ENCODE measurements around the gene PRKAR1B. TPM values are rescaled to one million over a fixed set of nuclear protein-coding genes. Genes with fewer than 3 reads are reported as not detected.

Gene PRKAR1B
- total and polyA plus RNA-seq, 8 donors, result 4.5 to 45.8 (median 11.1) TPM

GRCh38 chr7:591856-592628 lies 135.0 kb downstream of the PRKAR1B start:
- Histone ChIP-seq H3K27me3 (no peaks in the 10 kb centered on the region), H3K4me3 (no peak overlapping the region), H3K4me1 (peaks cover 0 to 28% (median 8%) of the 10 kb centered on the region in 4 donors), H3K9me3 (peaks cover 0 to 5% (median 3%) of the 10 kb centered on the region in 4 donors), H3K27ac (no peak overlapping the region), H3K36me3 (peaks cover 0 to 15% (median 5%) of the 10 kb centered on the region in 4 donors)
- TF ChIP-seq POLR2AphosphoS5 (IDR thresholded peaks at IDR 0.05) (no peak), EP300 (IDR thresholded peaks at IDR 0.05) (no peak), POLR2A (IDR thresholded peaks at IDR 0.05) (no peak)
- TF ChIP-seq, protein P1, sequence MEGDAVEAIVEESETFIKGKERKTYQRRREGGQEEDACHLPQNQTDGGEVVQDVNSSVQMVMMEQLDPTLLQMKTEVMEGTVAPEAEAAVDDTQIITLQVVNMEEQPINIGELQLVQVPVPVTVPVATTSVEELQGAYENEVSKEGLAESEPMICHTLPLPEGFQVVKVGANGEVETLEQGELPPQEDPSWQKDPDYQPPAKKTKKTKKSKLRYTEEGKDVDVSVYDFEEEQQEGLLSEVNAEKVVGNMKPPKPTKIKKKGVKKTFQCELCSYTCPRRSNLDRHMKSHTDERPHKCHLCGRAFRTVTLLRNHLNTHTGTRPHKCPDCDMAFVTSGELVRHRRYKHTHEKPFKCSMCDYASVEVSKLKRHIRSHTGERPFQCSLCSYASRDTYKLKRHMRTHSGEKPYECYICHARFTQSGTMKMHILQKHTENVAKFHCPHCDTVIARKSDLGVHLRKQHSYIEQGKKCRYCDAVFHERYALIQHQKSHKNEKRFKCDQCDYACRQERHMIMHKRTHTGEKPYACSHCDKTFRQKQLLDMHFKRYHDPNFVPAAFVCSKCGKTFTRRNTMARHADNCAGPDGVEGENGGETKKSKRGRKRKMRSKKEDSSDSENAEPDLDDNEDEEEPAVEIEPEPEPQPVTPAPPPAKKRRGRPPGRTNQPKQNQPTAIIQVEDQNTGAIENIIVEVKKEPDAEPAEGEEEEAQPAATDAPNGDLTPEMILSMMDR (IDR thresholded peaks at IDR 0.05), result no peak
- intact Hi-C loops (cut with DNase I; ENCODE audit: low total_unique reads), result no loop called here
- 92 to 98% (median 94%) methylated on average over 31 to 42 of the region's 42 CpGs for WGBS, 5 donors
- DNase-seq, result no peak

DNA sequence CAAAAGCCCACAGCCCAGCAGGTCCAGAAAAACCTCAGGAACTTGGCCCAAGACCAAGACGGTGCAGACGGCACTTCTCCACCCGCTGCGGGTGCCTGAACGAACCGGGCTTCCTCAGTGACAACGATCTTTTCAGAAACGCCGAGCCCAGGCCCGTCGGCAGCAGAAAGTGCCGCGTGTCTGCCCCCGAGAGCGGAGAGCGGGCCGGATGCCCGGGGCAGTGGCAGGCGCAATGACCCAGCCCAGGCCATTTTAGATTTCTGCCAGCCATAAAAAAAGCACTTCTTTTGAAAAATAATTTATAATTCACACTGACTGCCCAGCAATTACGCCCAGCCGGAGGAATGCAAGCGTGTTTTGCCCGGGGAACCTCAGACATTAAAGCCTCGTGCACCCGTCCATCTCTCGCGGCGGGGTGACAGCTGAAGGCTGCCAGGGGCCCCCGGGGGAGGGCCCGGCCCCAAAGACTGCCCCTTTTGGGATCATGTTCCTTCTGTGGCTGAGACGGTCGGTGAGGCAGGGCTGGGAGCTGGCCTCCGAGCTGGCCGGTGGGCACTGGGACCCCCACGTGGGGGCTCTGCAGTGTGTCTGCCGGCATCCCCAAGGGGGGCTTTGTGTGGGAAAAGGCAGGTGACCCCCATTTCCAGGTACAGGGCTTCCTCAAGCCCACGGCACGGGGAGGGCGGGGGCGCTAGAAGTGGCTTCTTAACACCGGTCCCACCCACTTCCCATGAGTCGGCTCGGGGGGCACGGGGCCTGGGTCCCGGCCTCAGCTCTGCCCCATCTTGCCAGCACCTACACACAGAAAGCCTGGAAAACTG lies 136.1 kb downstream of the PRKAR1B start:
- TF ChIP-seq POLR2A (IDR thresholded peaks at IDR 0.05) (no peak), EP300 (IDR thresholded peaks at IDR 0.05) (no peak), POLR2AphosphoS5 (IDR thresholded peaks at IDR 0.05) (no peak)
- TF ChIP-seq, protein P1 (IDR thresholded peaks at IDR 0.05), result no peak
- Histone ChIP-seq H3K4me3 (peak overlapping the region in 1 of 4 donors; percentile 11), H3K36me3 (peaks cover 0 to 11% (median 8%) of the 10 kb centered on the region in 4 donors), H3K9me3 (peaks cover 0 to 5% (median 4%) of the 10 kb centered on the region in 4 donors), H3K27ac (peak overlapping the region in 2 of 5 donors; percentile 21 to 58), H3K4me1 (peaks cover 0 to 29% (median 8%) of the 10 kb centered on the region in 4 donors), H3K27me3 (no peaks in the 10 kb centered on the region)
- intact Hi-C loops (cut with DNase I; ENCODE audit: low total_unique reads), result no loop called here
- WGBS, 5 donors, result 62 to 83% (median 71%) methylated on average over 41 to 45 of the region's 45 CpGs
- DNase-seq, result peak in 1 of 2 donors; percentile 52

DNA sequence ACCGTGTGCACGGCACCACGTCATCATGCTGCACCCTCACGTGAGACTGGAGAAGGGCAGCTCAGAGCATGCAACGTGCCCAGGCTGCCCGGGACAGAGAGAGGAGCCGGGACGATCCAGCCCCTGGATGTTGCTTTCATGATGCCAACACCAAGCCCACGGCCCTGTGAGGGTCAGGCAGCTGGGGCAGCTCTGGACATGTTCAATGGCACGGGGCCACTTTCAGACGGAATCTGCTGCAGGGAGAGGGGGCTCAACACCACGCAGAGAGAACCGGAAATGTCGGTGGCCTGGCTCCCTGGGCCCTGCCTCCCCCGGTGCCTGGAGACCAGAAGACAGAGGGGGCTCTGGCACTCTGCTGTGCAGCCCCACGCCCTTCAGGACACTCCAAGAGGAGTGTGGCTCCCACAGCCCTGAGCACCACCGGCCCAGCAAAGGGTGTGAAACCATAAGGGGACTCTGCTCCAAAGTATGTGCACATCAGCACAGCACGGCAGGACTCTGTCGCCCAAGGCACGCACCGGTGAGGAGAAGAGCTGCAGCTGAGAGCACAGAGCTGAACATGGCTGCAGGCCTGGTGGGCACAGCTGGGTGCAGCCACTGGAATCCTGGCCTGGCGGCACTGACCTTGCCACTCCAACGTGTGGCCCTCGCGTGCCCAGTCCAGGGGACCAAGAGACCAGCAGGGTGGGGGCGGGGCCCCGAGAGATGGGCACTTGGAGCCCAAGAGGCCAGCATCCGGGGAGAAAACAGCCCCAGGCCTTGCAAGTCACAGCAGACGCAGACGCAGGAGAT lies 137.1 kb downstream of the PRKAR1B start:
- H3K4me3 ChIP-seq, result no peak overlapping the region
- peaks cover 0 to 29% (median 8%) of the 10 kb centered on the region in 4 donors for H3K4me1 ChIP-seq
- no peaks in the 10 kb centered on the region for H3K27me3 ChIP-seq
- H3K36me3 ChIP-seq, result peaks cover 0 to 9% (median under 1%) of the 10 kb centered on the region in 4 donors
- 90 to 95% (median 94%) methylated on average over 21 to 30 of the region's 30 CpGs for WGBS, 5 donors
- peaks cover 0 to 3% (median 0%) of the 10 kb centered on the region in 4 donors for H3K9me3 ChIP-seq
- no peak for DNase-seq
- intact Hi-C loops (cut with DNase I; ENCODE audit: low total_unique reads), result no loop called here
- peak overlapping the region in 1 of 5 donors; percentile 58 for H3K27ac ChIP-seq
- TF ChIP-seq EP300 (IDR thresholded peaks at IDR 0.05) (no peak), POLR2AphosphoS5 (IDR thresholded peaks at IDR 0.05) (no peak), POLR2A (IDR thresholded peaks at IDR 0.05) (no peak)
- TF ChIP-seq, protein P1 (IDR thresholded peaks at IDR 0.05), result no peak

All from stomach (tissue), 9 donors.